BJ (cell line): ENCODE results near the gene PI16. TPM values are rescaled to one million over a fixed set of nuclear protein-coding genes. Genes with fewer than 3 reads are reported as not detected.
"Not testable (repeated sequence)": the region's sequence is repeated elsewhere in the genome, so short reads cannot be mapped to it uniquely, and the experiment has no call there.

ENCODE experiments used
- CTCF ChIA-PET: fragments of 350-600 bp; formaldehyde crosslinking; extraction: SDS; loops from one replicate; lab custom pipeline; 2021; ENCODE audit warnings: antibody characterized with exemption, inconsistent platforms; lab: Yijun Ruan, JAX
- POLR2A ChIA-PET: fragments of 300-600 bp; sonication (Branson Sonifier 250); formaldehyde crosslinking; extraction: SDS; loops from one replicate; lab custom pipeline; 2021; ENCODE audit warnings: antibody characterized with exemption; lab: Charles Lee
- DNase-seq: peaks from one replicate; pipeline ENCODE4 v3.0.0-alpha.2; 2011; ENCODE audit warnings: low read depth
- H3K27me3 ChIP-seq: 2 replicates; pipeline ENCODE4 v1.6.0; 2011; ENCODE audit warnings: low read length; ENCODE audit not compliant: control insufficient read depth, insufficient read depth
- H3K36me3 ChIP-seq: 2 replicates; pipeline ENCODE4 v1.5.1; 2011; ENCODE audit warnings: low read length; ENCODE audit not compliant: control insufficient read depth, insufficient read depth
- H3K4me3 ChIP-seq: 2 replicates; pipeline ENCODE4 v1.5.1; 2011; ENCODE audit warnings: low read depth, mild to moderate bottlenecking, control low read depth, low read length
- CTCF ChIP-seq: IDR thresholded peaks from 2 replicates; pipeline ENCODE4 v1.5.1; 2011; ENCODE audit warnings: low read depth, mild to moderate bottlenecking, control low read depth, inconsistent platforms, low read length, moderate library complexity; ENCODE audit not compliant: insufficient read depth
- polyA plus RNA-seq: library from polyadenylated mRNA; depleted of rRNA; stranded (reverse); fragments of >200 nt; gene quantifications from 2 replicates; pipeline ENCODE4 v1.2.3, GENCODE V29; 2011

Gene PI16
- polyA plus RNA-seq, 1 experiment: 0.21 TPM

DNA sequence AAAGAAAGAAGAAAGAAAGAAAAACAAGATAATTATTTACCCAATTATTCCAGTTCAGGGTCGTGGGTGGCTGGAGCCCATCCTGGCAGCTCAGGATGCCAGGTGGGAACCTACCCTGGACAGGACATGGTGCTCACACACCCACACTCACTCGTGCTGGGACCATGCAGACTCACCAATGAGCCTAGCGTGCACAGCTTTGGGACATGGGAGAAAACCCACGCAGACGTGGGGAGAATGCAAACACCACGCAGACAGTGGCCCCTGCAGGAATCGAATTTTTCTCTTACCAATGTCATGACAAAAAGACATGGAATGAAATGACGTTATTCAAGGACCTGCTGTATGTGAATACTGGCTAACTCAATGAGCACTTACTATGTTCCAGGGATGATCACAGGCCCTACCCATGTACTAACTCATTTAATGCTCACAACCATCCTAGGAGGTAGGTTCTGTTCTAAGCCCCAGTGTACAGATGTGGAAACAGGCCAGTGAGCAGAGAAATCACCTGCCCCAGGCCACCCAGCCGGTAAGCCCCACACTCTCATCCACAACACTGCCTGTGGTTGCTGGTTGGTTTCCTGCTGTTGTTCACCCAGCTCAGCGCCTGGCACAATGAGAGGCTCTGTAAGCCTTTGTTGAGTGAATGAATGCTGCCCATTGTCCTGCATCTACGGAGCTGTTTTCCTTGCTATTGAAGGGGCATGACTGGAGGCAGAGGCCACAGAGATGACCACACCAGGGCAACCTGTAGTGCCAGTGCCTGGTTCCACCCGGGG is 6.8 kb upstream of the PI16 start:
- TF ChIP-seq CTCF: no peak
- H3K4me3 ChIP-seq: no peak overlapping the region
- POLR2A ChIA-PET: no interaction called here
- no peaks in the 10 kb centered on the region for H3K36me3 ChIP-seq
- no peak for DNase-seq
- peaks cover 3% of the 10 kb centered on the region for H3K27me3 ChIP-seq
- CTCF ChIA-PET: interaction anchor here (1.5 kb wide), 1 partner anchor 31 kb away, joined by 4 read pairs; no protein-coding TSS in a partner anchor

- DNase-seq, H3K36me3 ChIP-seq, H3K27me3 ChIP-seq, CTCF ChIA-PET, POLR2A ChIA-PET, H3K4me3 ChIP-seq: not testable (repeated sequence)
These were observed 5.5 kb upstream of the PI16 start for GRCh38 chr6:36949076-36949475.

DNA sequence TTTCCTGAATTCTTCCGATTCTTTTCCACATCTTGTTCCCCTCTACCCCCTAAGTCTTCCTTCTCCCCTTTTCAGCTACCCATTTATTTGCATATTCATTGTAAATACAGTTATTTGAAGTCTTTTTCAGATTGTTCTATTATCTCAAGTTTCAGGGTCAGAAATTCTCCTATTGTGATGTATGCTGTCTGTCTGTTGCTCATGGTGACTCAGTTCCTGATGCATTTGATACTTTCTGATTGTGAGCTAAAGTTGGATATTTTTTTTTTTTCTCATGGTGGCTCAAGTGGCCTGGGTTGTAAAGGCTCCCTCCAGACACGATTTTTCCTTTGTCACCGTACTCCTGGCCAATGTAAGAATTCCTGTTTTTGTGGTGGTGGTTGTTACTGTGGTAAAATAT is 4.9 kb upstream of the PI16 start:
- POLR2A ChIA-PET: no interaction called here
- DNase-seq: no peak
- H3K27me3 ChIP-seq: no peaks in the 10 kb centered on the region; the same call in 1 of the 2 replicates
- H3K36me3 ChIP-seq: no peaks in the 10 kb centered on the region
- CTCF ChIA-PET: interaction anchor here (0.6 kb wide), 1 partner anchor 53 kb away, joined by 4 read pairs; no protein-coding TSS in a partner anchor
- no peak overlapping the region for H3K4me3 ChIP-seq
- no peak for TF ChIP-seq CTCF

GRCh38 chr6:36953931-36954261 is 642 bp upstream of the PI16 start:
- DNase-seq: no peak
- TF ChIP-seq CTCF: no peak
- H3K36me3 ChIP-seq: no peaks in the 10 kb centered on the region
- POLR2A ChIA-PET: interaction anchor here (0.6 kb wide), 1 partner anchor 22 kb away, joined by 11 read pairs; no protein-coding TSS in a partner anchor
- CTCF ChIA-PET: no interaction called here
- no peaks in the 10 kb centered on the region for H3K27me3 ChIP-seq
- H3K4me3 ChIP-seq: no peak overlapping the region

DNA sequence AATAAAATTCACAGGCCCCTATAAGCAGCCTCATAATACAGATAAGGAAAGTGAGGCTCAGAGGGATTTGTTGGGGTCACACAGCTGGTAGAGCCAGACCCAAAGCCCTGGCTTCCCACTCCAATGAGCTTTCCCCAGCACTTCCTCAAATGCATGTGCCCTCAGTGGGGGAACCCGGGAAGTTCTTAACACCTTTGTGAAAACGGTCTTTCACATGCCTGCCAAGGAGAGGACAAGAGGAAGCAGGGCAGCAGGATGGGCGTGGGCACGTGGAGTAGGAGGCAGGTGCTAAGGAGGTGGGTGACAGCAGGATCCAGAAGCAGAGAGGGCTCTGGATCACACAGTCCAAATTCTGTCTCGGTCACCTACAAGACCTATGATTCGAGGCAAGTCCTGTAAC is 598 bp downstream of the PI16 start:
- POLR2A ChIA-PET: no interaction called here
- CTCF ChIA-PET: interaction anchor here (3.0 kb wide), 1 partner anchor 24 kb away, joined by 12 read pairs; no protein-coding TSS in a partner anchor
- TF ChIP-seq CTCF: no peak
- no peak for DNase-seq
- H3K27me3 ChIP-seq: no peaks in the 10 kb centered on the region
- no peaks in the 10 kb centered on the region for H3K36me3 ChIP-seq
- H3K4me3 ChIP-seq: no peak overlapping the region
